Measurements from ENCODE around the gene CEMP1.
"Not testable (repeated sequence)": the region's sequence is repeated elsewhere in the genome, so short reads cannot be mapped to it uniquely, and the experiment has no call there.

DNA sequence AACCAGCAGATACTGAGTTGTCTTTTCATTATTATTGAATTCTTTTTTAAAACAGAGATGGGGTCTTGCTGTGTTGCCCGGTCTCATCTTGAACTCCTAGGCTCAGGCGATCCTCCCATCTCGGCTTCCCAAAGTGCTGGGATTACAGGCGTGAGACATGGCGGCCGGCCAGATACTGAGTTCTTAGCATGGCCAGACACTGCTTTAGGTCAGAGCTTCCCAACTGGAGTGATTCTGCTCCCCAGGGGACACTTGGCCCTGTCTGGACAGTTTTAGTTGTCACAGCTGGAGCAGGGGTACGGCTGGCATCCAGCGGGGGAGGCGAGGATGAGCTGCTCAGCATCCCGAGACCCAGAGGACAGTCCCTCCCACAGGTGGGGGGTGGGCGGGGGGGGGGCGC lies 47.7 kb upstream of the CEMP1 start:
- TF ChIP-seq, protein P1, sequence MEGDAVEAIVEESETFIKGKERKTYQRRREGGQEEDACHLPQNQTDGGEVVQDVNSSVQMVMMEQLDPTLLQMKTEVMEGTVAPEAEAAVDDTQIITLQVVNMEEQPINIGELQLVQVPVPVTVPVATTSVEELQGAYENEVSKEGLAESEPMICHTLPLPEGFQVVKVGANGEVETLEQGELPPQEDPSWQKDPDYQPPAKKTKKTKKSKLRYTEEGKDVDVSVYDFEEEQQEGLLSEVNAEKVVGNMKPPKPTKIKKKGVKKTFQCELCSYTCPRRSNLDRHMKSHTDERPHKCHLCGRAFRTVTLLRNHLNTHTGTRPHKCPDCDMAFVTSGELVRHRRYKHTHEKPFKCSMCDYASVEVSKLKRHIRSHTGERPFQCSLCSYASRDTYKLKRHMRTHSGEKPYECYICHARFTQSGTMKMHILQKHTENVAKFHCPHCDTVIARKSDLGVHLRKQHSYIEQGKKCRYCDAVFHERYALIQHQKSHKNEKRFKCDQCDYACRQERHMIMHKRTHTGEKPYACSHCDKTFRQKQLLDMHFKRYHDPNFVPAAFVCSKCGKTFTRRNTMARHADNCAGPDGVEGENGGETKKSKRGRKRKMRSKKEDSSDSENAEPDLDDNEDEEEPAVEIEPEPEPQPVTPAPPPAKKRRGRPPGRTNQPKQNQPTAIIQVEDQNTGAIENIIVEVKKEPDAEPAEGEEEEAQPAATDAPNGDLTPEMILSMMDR (IDR thresholded peaks at IDR 0.05) = not testable (repeated sequence)
- not testable (repeated sequence) for TF ChIP-seq EZH2, EZH2phosphoT487 (IDR thresholded peaks at IDR 0.05)

Data from neural progenitor cell (in vitro differentiated cells).